B cell (primary cell): ENCODE measurements around the gene NFATC1.

Source experiments
- CTCF ChIP-seq: fragments of 200-600 bp; IDR thresholded peaks from one replicate; pipeline ENCODE4 v1.8.0; 2022; ENCODE audit warnings: antibody characterized with exemption, mild to moderate bottlenecking
- EZH2 ChIP-seq: IDR thresholded peaks from 2 replicates; pipeline ENCODE4 v1.6.1; 2012; ENCODE audit warnings: borderline replicate concordance, low read depth, mild to moderate bottlenecking, moderate library complexity, low read length; ENCODE audit not compliant: insufficient read depth, poor library complexity, severe bottlenecking

- no peak for TF ChIP-seq CTCF
- no peak for TF ChIP-seq EZH2
Measured at GRCh38 chr18:79428287-79428686, 32.6 kb downstream of the NFATC1 start.
